ENCODE measurements around the gene METTL6. TPM values are rescaled to one million over a fixed set of nuclear protein-coding genes. Genes with fewer than 3 reads are reported as not detected.

The METTL6 gene
- total and polyA plus RNA-seq, 5 experiments from 2014 or later: 14.8 to 22.2 (median 16.9) TPM

GRCh38 chr3:15443826-15444524, 16.6 kb upstream of the METTL6 start:
- Mint-ChIP-seq H3K27me3 (no peaks in the 10 kb centered on the region), H3K27ac (peak overlapping the region in 1 of 10 donors; percentile 73), H3K36me3 (peaks cover 3 to 50% (median 24%) of the 10 kb centered on the region in 3 donors), H3K4me3 (no peak overlapping the region), H3K9me3 (no peaks in the 10 kb centered on the region), H3K4me1 (peaks cover 0 to 21% (median 4%) of the 10 kb centered on the region in 4 donors)
- ATAC-seq: no peak
- DNase-seq: no peak
- POLR2A ChIA-PET: interaction anchor here (0.8 kb wide), 1 partner anchor 16 kb away, joined by 3 read pairs; the partner anchor contains the start of genes EAF1 and METTL6

DNA sequence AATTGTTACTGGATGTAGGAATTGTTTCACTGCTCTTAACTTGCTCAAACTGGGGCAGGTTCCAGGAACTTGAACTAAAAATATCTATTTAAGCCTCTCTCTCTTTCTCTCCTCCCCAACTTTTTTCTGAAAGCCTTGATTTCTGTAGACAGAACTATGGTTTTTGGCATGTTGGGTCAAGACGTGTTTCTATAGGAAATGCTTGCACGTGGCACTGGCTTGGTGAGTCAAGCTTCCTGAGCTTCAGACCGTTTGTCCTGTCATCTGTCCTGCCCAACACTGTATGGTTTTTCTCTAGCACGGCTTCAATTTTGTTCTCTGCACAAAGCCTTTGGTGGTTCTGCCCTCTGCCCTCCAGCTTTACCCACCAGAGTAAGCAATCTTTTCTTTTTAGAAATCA, 13.5 kb upstream of the METTL6 start:
- H3K9me3 Mint-ChIP-seq: no peaks in the 10 kb centered on the region
- ATAC-seq (no peak), DNase-seq (no peak)
- peaks cover 0 to 22% (median 4%) of the 10 kb centered on the region in 4 donors for H3K4me1 Mint-ChIP-seq
- POLR2A ChIA-PET: no interaction called here
- H3K27me3 Mint-ChIP-seq: no peaks in the 10 kb centered on the region
- peaks cover 3 to 77% (median 27%) of the 10 kb centered on the region in 3 donors for H3K36me3 Mint-ChIP-seq
- H3K4me3 Mint-ChIP-seq: no peak overlapping the region
- H3K27ac Mint-ChIP-seq: peak overlapping the region in 7 of 10 donors; percentile 3 to 81 (median 69)

- ATAC-seq: no peak
- Mint-ChIP-seq H3K9me3 (no peaks in the 10 kb centered on the region), H3K27ac (peak overlapping the region in 2 of 10 donors; percentile 38 to 56), H3K27me3 (no peaks in the 10 kb centered on the region), H3K4me3 (no peak overlapping the region), H3K4me1 (peaks cover 0 to 24% (median 4%) of the 10 kb centered on the region in 4 donors), H3K36me3 (peaks cover 3 to 87% (median 29%) of the 10 kb centered on the region in 3 donors)
- no peak for DNase-seq
- POLR2A ChIA-PET: no interaction called here
These were observed 12.1 kb upstream of the METTL6 start for GRCh38 chr3:15439476-15439875.

DNA sequence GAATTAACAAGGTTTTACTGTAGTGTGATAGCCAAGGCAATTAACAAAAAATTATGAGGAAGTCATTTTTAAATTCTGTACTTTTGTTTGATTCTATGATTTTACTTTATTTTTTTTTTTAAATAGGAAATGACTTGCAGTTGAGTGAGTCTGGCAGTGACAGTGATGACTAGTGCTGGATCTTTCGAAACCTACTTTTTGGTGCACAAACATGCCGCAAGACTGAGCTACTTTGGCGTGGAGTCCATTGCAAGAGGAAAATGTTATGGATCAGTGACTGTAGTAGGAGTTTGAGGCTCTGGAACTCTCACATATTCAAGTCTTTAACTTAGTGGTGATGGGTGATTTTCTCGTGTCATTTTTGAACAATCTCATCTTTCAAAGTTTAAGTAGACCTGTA, 11.6 kb upstream of the METTL6 start:
- H3K4me1 Mint-ChIP-seq: peaks cover 0 to 24% (median 4%) of the 10 kb centered on the region in 4 donors
- no peaks in the 10 kb centered on the region for H3K9me3 Mint-ChIP-seq
- no peaks in the 10 kb centered on the region for H3K27me3 Mint-ChIP-seq
- no peak overlapping the region for H3K4me3 Mint-ChIP-seq
- ATAC-seq (no peak), DNase-seq (no peak)
- H3K36me3 Mint-ChIP-seq: peaks cover 3 to 92% (median 29%) of the 10 kb centered on the region in 3 donors
- H3K27ac Mint-ChIP-seq: peak overlapping the region in 2 of 10 donors; percentile 13 to 38
- POLR2A ChIA-PET: no interaction called here

- H3K4me3 Mint-ChIP-seq: no peak overlapping the region
- H3K27ac Mint-ChIP-seq: peak overlapping the region in 1 of 10 donors; percentile 55
- POLR2A ChIA-PET: no interaction called here
These were observed 8.9 kb upstream of the METTL6 start for GRCh38 chr3:15436246-15436645.

GRCh38 chr3:15434756-15435155, 7.4 kb upstream of the METTL6 start:
- H3K27ac Mint-ChIP-seq: peak overlapping the region in 1 of 10 donors; percentile 48

More at GRCh38 chr3:15436246-15436645, 8.9 kb upstream of the METTL6 start:
- peaks cover 3 to 92% (median 25%) of the 10 kb centered on the region in 3 donors for H3K36me3 Mint-ChIP-seq
- H3K9me3 Mint-ChIP-seq: no peaks in the 10 kb centered on the region
- H3K27me3 Mint-ChIP-seq: no peaks in the 10 kb centered on the region
- DNase-seq (no peak), ATAC-seq (no peak)
- H3K4me1 Mint-ChIP-seq: peaks cover 4 to 30% (median 17%) of the 10 kb centered on the region in 4 donors

GRCh38 chr3:15433531-15433930, 6.2 kb upstream of the METTL6 start:
- Mint-ChIP-seq H3K36me3 (peaks cover 0 to 78% (median 8%) of the 10 kb centered on the region in 3 donors), H3K4me3 (no peak overlapping the region), H3K4me1 (peaks cover 13 to 36% (median 32%) of the 10 kb centered on the region in 4 donors), H3K27me3 (no peaks in the 10 kb centered on the region), H3K9me3 (no peaks in the 10 kb centered on the region), H3K27ac (no peak overlapping the region)
- no peak for DNase-seq
- ATAC-seq: no peak
- POLR2A ChIA-PET: no interaction called here

More at GRCh38 chr3:15434756-15435155, 7.4 kb upstream of the METTL6 start:
- Mint-ChIP-seq H3K4me1 (peaks cover 7 to 33% (median 23%) of the 10 kb centered on the region in 4 donors), H3K36me3 (peaks cover 1 to 90% (median 14%) of the 10 kb centered on the region in 3 donors), H3K9me3 (no peaks in the 10 kb centered on the region), H3K4me3 (no peak overlapping the region), H3K27me3 (no peaks in the 10 kb centered on the region)
- ATAC-seq (no peak), DNase-seq (no peak)
- POLR2A ChIA-PET: interaction anchor here (0.9 kb wide), 1 partner anchor 218 kb away, joined by 3 read pairs; no protein-coding TSS in a partner anchor

DNA sequence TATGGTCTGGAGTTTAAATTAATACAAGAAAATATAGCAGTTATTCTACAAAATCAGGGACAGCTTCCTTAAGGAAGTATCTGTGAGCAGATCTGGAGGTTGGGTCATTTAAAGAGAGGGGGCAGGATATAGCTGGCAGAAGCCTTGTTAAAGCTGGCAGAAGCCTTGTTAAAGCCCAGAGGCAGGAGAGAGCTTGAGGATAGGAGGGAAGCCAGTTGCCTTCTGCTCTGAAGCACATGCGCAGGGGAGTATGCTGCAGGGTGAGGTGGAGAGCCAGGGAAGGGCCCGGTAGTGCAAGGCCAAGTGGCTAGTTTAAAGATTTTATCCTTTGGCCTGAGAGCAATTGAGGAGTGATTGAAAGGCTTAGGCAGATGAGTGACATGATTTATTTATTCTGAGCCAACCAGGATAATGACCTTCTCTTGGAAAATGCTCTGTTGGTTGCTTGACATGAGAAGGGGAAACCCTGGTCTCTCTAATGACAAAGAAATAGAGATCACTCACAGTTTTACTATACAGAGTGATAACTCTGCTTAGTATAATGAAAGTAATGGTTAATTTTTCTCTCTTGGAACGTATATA, 4.0 kb upstream of the METTL6 start:
- Mint-ChIP-seq H3K4me3 (peak overlapping the region in 1 of 10 donors; percentile 7), H3K9me3 (no peaks in the 10 kb centered on the region), H3K36me3 (peaks cover 0 to 57% (median 4%) of the 10 kb centered on the region in 3 donors), H3K27ac (peak overlapping the region in 4 of 10 donors; percentile 18 to 38 (median 26)), H3K4me1 (peaks cover 27 to 57% (median 47%) of the 10 kb centered on the region in 4 donors), H3K27me3 (no peaks in the 10 kb centered on the region)
- no peak for DNase-seq
- no peak for ATAC-seq
- POLR2A ChIA-PET: no interaction called here

DNA sequence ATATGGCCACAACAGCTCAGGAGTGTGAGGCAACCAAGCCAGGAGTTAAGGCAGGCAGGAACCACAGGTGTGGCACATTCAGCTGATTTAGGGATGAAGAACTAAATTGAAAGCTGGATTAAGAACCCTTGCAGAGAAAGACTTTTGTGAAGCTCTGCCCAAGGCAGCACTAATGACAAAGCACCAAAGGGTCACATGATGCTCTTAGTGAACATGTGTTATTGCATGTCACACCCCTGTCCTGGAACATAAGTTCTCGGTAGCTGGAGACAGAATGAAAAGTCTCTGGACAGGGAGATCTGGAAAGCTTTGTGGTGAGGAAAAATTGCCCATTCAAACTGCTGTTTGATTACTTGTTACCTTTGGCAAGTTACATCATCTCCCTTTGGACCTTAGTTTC, 3.3 kb upstream of the METTL6 start:
- DNase-seq (no peak), ATAC-seq (no peak)
- peaks cover 32 to 65% (median 54%) of the 10 kb centered on the region in 4 donors for H3K4me1 Mint-ChIP-seq
- H3K27me3 Mint-ChIP-seq: no peaks in the 10 kb centered on the region
- POLR2A ChIA-PET: no interaction called here
- peak overlapping the region in 3 of 10 donors; percentile 1 to 39 (median 11) for H3K4me3 Mint-ChIP-seq
- H3K36me3 Mint-ChIP-seq: peaks cover 0 to 49% (median 3%) of the 10 kb centered on the region in 3 donors
- H3K27ac Mint-ChIP-seq: peak overlapping the region in 1 of 10 donors; percentile 32
- no peaks in the 10 kb centered on the region for H3K9me3 Mint-ChIP-seq

- POLR2A ChIA-PET: interaction anchor here (0.6 kb wide), 1 partner anchor 464 kb away, joined by 4 read pairs; no protein-coding TSS in a partner anchor
- Mint-ChIP-seq H3K27me3 (no peaks in the 10 kb centered on the region), H3K4me3 (peak overlapping the region; percentile 87 to 99 (median 98)), H3K4me1 (peaks cover 37 to 78% (median 62%) of the 10 kb centered on the region in 4 donors), H3K27ac (peak overlapping the region in 9 of 10 donors; percentile 90 to 99 (median 96)), H3K9me3 (no peaks in the 10 kb centered on the region), H3K36me3 (peaks cover 0 to 43% (median 0%) of the 10 kb centered on the region in 3 donors)
- ATAC-seq (no peak), DNase-seq (no peak)
These were observed 1.7 kb upstream of the METTL6 start for GRCh38 chr3:15429080-15429479.

GRCh38 chr3:15428539-15428938, 1.2 kb upstream of the METTL6 start:
- no peaks in the 10 kb centered on the region for H3K9me3 Mint-ChIP-seq
- H3K4me3 Mint-ChIP-seq: peak overlapping the region; percentile 87 to 99 (median 98)

GRCh38 chr3:15427981-15428380, 637 bp upstream of the METTL6 start:
- peaks cover 0 to 43% (median under 1%) of the 10 kb centered on the region in 3 donors for H3K36me3 Mint-ChIP-seq
- no peaks in the 10 kb centered on the region for H3K27me3 Mint-ChIP-seq
- POLR2A ChIA-PET: interaction anchor here (0.9 kb wide), 1 partner anchor 16 kb away, joined by 3 read pairs; no protein-coding TSS in a partner anchor
- no peaks in the 10 kb centered on the region for H3K9me3 Mint-ChIP-seq
- peak overlapping the region; percentile 90 to 99 (median 96) for H3K27ac Mint-ChIP-seq
- no peak for ATAC-seq
- peak overlapping the region; percentile 87 to 99 (median 98) for H3K4me3 Mint-ChIP-seq
- peak in 1 of 10 donors; percentile 1 for DNase-seq
- H3K4me1 Mint-ChIP-seq: peaks cover 34 to 71% (median 60%) of the 10 kb centered on the region in 4 donors

More at GRCh38 chr3:15428539-15428938, 1.2 kb upstream of the METTL6 start:
- Mint-ChIP-seq H3K27ac (peak overlapping the region; percentile 90 to 99 (median 96)), H3K36me3 (peaks cover 0 to 43% (median 0%) of the 10 kb centered on the region in 3 donors), H3K27me3 (no peaks in the 10 kb centered on the region), H3K4me1 (peaks cover 37 to 76% (median 63%) of the 10 kb centered on the region in 4 donors)
- POLR2A ChIA-PET: interaction anchor here (0.6 kb wide), 1 partner anchor 463 kb away, joined by 4 read pairs; no protein-coding TSS in a partner anchor
- ATAC-seq (no peak), DNase-seq (no peak)

Data from naive thymus-derived CD8-positive, alpha-beta T cell (primary cell).